ENCODE data around the gene TOMM40.
A peak's percentile ranks its signal among the peaks of the same experiment; 100 is the strongest.

TOMM40 gene

GRCh38 chr19:44891016-44891882 is at the start of gene TOMM40:
TOMM40 (plus strand) TSS chr19:44891254; CDS start chr19:44891416, 162 bp downstream.
- DNase-seq = peak; percentile 29
- H3K27me3 Mint-ChIP-seq = peaks cover 4% of the 10 kb centered on the region
- peaks cover 34% of the 10 kb centered on the region for H3K4me1 Mint-ChIP-seq
- peaks cover 43% of the 10 kb centered on the region for H3K36me3 Mint-ChIP-seq (ENCODE audit: low read depth)
- H3K4me3 Mint-ChIP-seq = peak within 1 kb of the TSS; percentile 83
- peak within 1 kb of the TSS; percentile 95 for H3K27ac Mint-ChIP-seq
- no peak for ATAC-seq
- peaks cover 4% of the 10 kb centered on the region for H3K9me3 Mint-ChIP-seq

DNA sequence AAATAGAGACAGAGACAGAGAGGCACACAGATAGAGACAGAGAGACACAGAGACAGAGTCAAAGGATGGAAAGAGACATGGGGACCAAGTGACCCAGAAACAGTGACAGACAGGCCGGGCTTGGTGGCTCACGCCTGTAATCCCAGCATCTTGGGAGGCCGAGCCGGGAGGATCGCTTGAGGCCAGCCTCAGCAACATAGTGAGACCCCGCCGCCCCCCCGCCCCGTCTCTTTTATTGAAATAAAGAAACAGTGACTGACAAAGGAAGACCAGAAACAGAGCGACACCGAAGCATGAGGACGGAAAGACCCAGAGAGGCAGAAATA is 45.8 kb upstream of the TOMM40 start:
- H3K4me1 Mint-ChIP-seq = peaks cover 26% of the 10 kb centered on the region
- ATAC-seq = no peak
- DNase-seq = no peak
- H3K27me3 Mint-ChIP-seq = peaks cover 36% of the 10 kb centered on the region
- H3K9me3 Mint-ChIP-seq = no peaks in the 10 kb centered on the region
- peak overlapping the region; percentile 83 for H3K4me3 Mint-ChIP-seq
- H3K36me3 Mint-ChIP-seq (ENCODE audit: low read depth) = no peaks in the 10 kb centered on the region
- peak overlapping the region; percentile 63 for H3K27ac Mint-ChIP-seq

DNA sequence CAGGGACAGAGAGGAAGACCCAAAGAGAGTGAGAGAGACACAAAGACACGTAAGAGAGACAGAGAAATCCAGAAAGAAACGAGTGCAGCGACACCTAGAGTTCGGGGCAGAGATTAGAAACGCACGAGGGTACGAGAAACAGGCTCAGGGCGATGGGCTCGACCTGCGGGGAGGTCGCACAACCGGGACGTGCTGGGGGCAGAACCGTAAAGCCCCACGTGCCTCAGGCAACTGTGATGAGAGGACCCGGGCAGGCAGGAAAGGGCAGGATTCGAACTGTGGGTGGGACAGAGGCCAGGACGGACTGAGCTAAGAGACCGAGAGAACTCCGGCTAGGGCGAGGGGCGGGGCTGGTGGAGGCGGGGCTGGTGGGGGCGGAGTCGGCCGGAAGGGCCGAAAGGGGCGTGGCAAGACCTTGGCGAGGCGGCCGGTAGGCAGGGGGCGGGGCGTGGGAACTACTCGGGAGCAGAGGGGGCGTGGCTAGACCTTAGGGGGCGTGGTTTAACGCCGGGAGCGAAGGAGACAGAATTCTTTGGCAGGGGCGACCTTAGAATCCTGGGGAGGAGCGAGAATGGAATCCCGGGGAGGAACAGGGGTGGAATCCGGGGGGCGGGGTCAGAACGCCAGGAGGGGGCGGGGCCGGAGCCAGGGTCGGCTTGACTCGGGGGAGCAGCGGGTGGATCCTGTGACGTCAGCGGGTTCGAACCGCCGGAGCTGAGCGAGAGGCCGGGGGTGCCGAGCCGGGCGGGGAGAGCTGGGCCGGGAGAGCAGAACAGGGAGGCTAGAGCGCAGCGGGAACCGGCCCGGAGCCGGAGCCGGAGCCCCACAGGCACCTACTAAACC is 45.2 kb upstream of the TOMM40 start, which contains the start of gene NECTIN2:
Gene NECTIN2, plus strand, starts transcription at position 686 of the 843 bp plus-strand sequence. CDS start 229 bp downstream, outside the sequence.
- Mint-ChIP-seq H3K27ac (peak within 1 kb of the TSS; percentile 63), H3K4me1 (peaks cover 26% of the 10 kb centered on the region), H3K9me3 (no peaks in the 10 kb centered on the region), H3K4me3 (peak within 1 kb of the TSS; percentile 83), H3K27me3 (peaks cover 36% of the 10 kb centered on the region), H3K36me3 (ENCODE audit: low read depth) (no peaks in the 10 kb centered on the region)
- DNase-seq = peak; percentile 98
- peak; percentile 65 for ATAC-seq

DNA sequence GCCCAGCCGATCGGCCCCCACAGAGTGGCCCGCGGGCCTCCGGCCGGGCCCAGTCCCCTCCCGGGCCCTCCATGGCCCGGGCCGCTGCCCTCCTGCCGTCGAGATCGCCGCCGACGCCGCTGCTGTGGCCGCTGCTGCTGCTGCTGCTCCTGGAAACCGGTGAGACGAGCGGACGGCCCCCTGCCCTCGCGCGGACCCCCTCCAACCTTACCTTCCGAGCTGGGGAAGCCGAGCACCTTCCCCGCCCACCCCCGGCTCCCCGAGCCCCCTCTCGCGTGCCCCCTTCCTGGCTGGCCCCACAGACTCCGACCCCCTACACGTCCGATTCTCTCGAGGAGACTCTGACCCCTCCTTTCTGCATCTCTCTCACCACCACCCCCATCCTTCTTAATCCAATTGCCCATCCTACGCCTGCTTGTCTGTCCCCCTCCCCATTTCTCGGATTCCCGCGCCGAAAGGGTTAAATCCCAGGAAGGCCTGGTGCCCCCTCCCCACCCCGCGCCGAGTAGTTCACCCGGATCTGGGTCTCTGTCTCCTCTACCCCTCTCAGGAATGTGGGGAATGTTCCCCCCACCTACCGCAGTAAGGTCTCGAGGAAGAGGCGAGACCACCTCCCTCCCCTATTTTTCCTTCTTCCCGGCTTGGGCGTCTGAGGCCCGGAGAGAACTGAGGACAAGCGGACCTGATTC is 44.5 kb upstream of the TOMM40 start:
- DNase-seq (no peak), ATAC-seq (no peak)
- peak overlapping the region; percentile 83 for H3K4me3 Mint-ChIP-seq
- H3K9me3 Mint-ChIP-seq = no peaks in the 10 kb centered on the region
- H3K4me1 Mint-ChIP-seq = peaks cover 24% of the 10 kb centered on the region
- no peaks in the 10 kb centered on the region for H3K36me3 Mint-ChIP-seq (ENCODE audit: low read depth)
- no peak overlapping the region for H3K27ac Mint-ChIP-seq
- H3K27me3 Mint-ChIP-seq = peaks cover 39% of the 10 kb centered on the region

DNA sequence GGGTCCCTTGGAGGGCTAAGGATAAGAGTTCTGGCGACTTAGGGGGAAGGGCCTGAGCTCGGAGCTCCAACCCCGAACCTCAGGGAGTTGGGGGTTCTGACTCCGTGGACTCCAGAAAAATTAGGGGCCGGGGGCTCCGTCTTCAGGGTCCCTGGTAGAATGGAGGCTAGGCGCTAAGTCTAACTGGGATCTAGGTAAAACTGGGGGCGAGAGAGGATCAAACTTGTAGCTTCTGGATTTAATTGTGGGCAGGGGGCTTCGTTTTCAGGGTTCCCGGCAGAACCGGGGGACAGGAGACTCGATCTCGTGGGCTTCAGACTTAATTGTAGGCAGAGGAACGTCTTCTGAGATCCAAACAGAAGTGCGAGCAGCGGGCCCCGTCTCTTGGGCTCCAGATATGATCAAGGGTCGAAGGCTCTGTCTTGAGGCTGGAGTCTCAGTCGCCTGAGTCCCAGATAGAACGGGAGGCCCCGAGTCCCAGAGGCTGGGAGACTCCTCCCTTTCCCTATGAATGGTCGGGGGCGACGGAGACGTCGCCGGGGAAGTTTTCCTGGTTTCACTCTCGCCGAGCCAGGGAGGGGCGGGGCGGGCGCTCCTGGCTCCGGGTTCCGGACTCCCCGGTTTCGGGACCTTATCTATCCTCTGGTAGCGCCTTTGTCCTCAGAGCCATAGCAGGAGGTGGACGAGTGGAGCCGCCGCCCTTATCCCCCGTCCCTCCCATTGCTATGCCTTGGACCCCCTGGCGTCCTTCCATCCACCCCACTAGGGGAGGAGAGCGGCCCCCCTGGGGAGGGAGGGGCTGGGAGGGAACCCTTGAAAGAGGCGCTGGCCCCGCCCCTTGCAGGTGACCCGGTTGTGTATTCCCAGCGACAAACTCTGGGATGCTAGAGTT is 43.7 kb upstream of the TOMM40 start:
- no peak for ATAC-seq
- Mint-ChIP-seq H3K9me3 (no peaks in the 10 kb centered on the region), H3K4me3 (peak overlapping the region; percentile 83), H3K36me3 (ENCODE audit: low read depth) (no peaks in the 10 kb centered on the region), H3K27ac (no peak overlapping the region), H3K27me3 (peaks cover 40% of the 10 kb centered on the region), H3K4me1 (peaks cover 23% of the 10 kb centered on the region)
- DNase-seq = no peak

DNA sequence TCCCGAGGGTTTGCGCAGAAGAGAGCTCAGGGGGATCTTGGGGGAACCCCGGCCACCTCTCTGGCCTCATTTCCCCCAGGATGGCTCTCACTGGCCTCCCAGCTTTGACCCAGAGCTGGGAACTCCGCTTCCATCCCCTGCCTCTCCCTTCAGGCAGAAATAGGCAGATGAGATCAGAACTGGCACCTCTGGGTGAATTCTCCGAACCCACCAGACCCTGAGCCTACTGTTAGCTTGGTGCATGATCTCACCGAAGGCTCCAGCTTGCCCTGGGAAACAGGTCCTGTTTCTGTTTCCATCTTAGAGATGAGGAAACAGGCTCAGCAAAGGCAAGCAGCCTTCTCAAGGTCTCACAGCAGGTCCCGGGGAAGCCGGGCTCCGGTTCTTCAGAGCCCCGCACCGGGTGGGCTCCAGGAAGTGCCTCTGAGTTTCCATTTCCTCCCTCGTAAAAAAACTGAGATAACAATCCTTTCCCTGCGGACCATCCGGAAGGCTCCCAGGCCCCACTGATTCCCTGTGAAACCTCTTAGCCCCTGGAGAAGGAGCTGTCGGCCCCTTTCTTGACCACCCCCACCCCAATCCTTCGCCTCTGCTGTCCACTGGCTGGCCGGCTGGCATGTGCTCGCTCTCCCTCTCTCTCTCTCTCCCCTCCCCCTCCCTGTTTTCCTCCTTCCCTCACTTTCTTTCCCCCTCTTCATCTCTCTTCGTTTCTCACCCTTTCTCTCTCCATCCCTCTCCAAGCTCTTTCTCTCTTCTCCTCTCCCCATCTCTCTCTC is 42.8 kb upstream of the TOMM40 start:
- no peak overlapping the region for H3K27ac Mint-ChIP-seq
- DNase-seq = no peak
- no peaks in the 10 kb centered on the region for H3K36me3 Mint-ChIP-seq (ENCODE audit: low read depth)
- H3K9me3 Mint-ChIP-seq = no peaks in the 10 kb centered on the region
- peaks cover 40% of the 10 kb centered on the region for H3K27me3 Mint-ChIP-seq
- no peak overlapping the region for H3K4me3 Mint-ChIP-seq
- no peak for ATAC-seq
- H3K4me1 Mint-ChIP-seq = peaks cover 23% of the 10 kb centered on the region

- Mint-ChIP-seq H3K9me3 (no peaks in the 10 kb centered on the region), H3K27ac (no peak overlapping the region), H3K4me1 (peaks cover 23% of the 10 kb centered on the region), H3K27me3 (peaks cover 40% of the 10 kb centered on the region), H3K36me3 (ENCODE audit: low read depth) (no peaks in the 10 kb centered on the region), H3K4me3 (no peak overlapping the region)
- ATAC-seq (no peak), DNase-seq (no peak)
These were observed 42.1 kb upstream of the TOMM40 start for GRCh38 chr19:44848812-44849447.

DNA sequence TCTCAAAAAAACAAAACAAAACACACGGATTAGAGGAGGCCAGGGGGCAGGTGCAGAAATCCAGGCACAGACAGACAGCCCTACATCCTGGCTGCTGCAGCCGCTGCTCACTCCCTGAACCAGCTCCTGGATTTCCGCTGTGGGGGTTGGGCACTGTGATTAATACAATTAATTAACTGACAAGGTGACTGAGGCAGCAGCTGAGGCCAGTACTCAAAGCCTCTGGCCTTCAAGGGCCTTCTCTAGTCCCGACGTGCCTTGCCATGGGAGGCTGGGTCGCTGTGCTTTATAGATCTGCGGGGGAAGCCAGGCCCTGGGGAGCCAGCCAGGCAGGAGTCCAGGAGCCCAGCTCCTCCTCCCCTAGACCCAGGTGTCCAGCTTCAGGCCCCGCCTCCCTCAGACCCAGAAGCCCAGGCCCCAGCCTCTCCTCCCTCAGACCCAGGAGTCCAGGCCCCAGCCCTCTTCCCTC is 40.4 kb upstream of the TOMM40 start:
- peaks cover 33% of the 10 kb centered on the region for H3K27me3 Mint-ChIP-seq
- no peaks in the 10 kb centered on the region for H3K9me3 Mint-ChIP-seq

DNA sequence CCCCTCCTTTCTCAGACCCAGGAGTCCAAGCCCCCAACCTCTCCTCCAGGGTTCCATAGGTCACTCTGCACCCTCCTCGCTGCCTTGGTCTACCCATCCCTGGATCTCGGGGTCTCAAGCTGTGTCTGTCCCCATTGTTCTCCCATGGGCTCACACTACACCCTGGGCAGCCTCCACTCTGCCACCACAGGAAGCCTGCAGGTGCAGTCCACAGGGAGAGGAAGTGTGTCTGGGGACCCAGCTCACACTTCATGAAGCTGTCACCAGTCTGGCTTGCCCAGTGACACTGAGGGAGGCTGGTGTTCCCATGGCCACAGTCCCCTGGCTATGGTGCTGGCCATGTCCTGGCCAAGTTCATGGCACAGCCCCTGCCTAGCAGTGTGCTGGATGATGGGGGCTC is 39.6 kb upstream of the TOMM40 start:
- no peak overlapping the region for H3K4me3 Mint-ChIP-seq
- ATAC-seq = no peak
- H3K27me3 Mint-ChIP-seq = peaks cover 29% of the 10 kb centered on the region
- H3K9me3 Mint-ChIP-seq = no peaks in the 10 kb centered on the region
- no peak for DNase-seq
- peaks cover 9% of the 10 kb centered on the region for H3K4me1 Mint-ChIP-seq
- H3K27ac Mint-ChIP-seq = no peak overlapping the region
- no peaks in the 10 kb centered on the region for H3K36me3 Mint-ChIP-seq (ENCODE audit: low read depth)

More for the DNA sequence above, 40.4 kb upstream of the TOMM40 start:
- DNase-seq (no peak), ATAC-seq (no peak)
- peaks cover 13% of the 10 kb centered on the region for H3K4me1 Mint-ChIP-seq
- H3K4me3 Mint-ChIP-seq = no peak overlapping the region
- no peak overlapping the region for H3K27ac Mint-ChIP-seq
- H3K36me3 Mint-ChIP-seq (ENCODE audit: low read depth) = no peaks in the 10 kb centered on the region

- H3K4me1 Mint-ChIP-seq = no peaks in the 10 kb centered on the region
- H3K27me3 Mint-ChIP-seq = peaks cover 4% of the 10 kb centered on the region
- no peaks in the 10 kb centered on the region for H3K9me3 Mint-ChIP-seq
- ATAC-seq (no peak), DNase-seq (no peak)
- no peak overlapping the region for H3K27ac Mint-ChIP-seq
- no peaks in the 10 kb centered on the region for H3K36me3 Mint-ChIP-seq (ENCODE audit: low read depth)
- H3K4me3 Mint-ChIP-seq = no peak overlapping the region
These were observed 35.4 kb upstream of the TOMM40 start for GRCh38 chr19:44855606-44856005.

DNA sequence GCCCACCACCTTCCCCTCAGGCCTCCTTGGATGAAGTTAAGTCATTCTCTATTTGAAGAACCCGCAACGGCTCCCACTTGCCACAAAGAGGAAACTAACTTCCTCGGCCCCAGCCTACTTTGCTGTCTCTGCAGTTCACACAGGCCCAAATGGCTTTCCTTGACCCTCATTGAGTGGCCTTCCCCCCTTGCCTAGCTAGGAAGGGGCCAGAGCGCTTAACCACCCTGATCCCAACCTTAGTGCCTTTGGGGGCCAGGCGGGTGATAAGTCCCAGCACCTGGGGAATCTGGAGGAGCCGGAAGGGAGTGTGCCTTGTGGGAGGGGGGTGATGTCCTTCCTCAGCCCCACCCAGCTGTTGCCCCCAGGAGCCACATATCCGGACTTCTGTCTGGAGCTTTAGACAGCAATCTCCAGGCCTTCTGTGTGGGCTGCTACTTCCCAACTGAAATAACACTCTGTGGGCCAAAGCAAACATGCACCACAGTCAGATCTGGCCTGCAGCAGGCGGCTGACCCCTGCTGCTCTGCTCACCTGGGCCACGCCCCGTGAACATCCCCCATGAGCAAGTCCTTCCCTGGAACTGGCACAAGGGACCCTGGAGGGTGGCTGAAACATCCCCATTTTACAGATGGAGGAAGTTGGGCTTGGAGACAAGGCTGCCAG is 34.5 kb upstream of the TOMM40 start:
- no peaks in the 10 kb centered on the region for H3K9me3 Mint-ChIP-seq
- ATAC-seq (no peak), DNase-seq (no peak)
- H3K27me3 Mint-ChIP-seq = peaks cover 1% of the 10 kb centered on the region
- no peak overlapping the region for H3K4me3 Mint-ChIP-seq
- H3K4me1 Mint-ChIP-seq = no peaks in the 10 kb centered on the region
- H3K27ac Mint-ChIP-seq = no peak overlapping the region
- H3K36me3 Mint-ChIP-seq (ENCODE audit: low read depth) = no peaks in the 10 kb centered on the region

- Mint-ChIP-seq H3K9me3 (no peaks in the 10 kb centered on the region), H3K4me3 (no peak overlapping the region), H3K36me3 (ENCODE audit: low read depth) (no peaks in the 10 kb centered on the region), H3K27me3 (no peaks in the 10 kb centered on the region), H3K4me1 (no peaks in the 10 kb centered on the region), H3K27ac (no peak overlapping the region)
- ATAC-seq = no peak
- DNase-seq = no peak
These were observed 33.2 kb upstream of the TOMM40 start for GRCh38 chr19:44857837-44858236.

All from activated naive CD8-positive, alpha-beta T cell treated with anti-CD3 and anti-CD28 coated beads, Interleukin-2, amount 50 U/mL, for 24 hours (primary cell).